Fibroblast of the aortic adventitia (primary cell): ENCODE measurements around the gene RASSF4. TPM values are rescaled to one million over a fixed set of nuclear protein-coding genes. Genes with fewer than 3 reads are reported as not detected.

ENCODE experiments used
- DNase-seq: peaks from one replicate; pipeline ENCODE4 v3.0.0-alpha.2; 2010; ENCODE audit warnings: low read depth
- H3K4me3 ChIP-seq: 2 replicates; pipeline ENCODE4 v1.5.1; 2011; ENCODE audit warnings: low read depth, mild to moderate bottlenecking, control low read depth, low read length, moderate library complexity
- total RNA-seq: library from RNA; depleted of rRNA; stranded (reverse); fragments of >200 nt; gene quantifications from 2 replicates; pipeline ENCODE4 v1.2.3, GENCODE V29; 2012; ENCODE audit warnings: low replicate concordance
- TF ChIP-seq, protein P1 (sequence below): IDR thresholded peaks from 2 replicates; pipeline ENCODE4 v1.5.1; 2011; ENCODE audit warnings: mild to moderate bottlenecking, low read length, control low read depth, inconsistent platforms; ENCODE audit not compliant: insufficient read depth

Gene RASSF4
- total RNA-seq, 1 donor, result 3.8 TPM

GRCh38 chr10:44980309-44981171, 20.9 kb downstream of the RASSF4 start:
- TF ChIP-seq, protein P1, sequence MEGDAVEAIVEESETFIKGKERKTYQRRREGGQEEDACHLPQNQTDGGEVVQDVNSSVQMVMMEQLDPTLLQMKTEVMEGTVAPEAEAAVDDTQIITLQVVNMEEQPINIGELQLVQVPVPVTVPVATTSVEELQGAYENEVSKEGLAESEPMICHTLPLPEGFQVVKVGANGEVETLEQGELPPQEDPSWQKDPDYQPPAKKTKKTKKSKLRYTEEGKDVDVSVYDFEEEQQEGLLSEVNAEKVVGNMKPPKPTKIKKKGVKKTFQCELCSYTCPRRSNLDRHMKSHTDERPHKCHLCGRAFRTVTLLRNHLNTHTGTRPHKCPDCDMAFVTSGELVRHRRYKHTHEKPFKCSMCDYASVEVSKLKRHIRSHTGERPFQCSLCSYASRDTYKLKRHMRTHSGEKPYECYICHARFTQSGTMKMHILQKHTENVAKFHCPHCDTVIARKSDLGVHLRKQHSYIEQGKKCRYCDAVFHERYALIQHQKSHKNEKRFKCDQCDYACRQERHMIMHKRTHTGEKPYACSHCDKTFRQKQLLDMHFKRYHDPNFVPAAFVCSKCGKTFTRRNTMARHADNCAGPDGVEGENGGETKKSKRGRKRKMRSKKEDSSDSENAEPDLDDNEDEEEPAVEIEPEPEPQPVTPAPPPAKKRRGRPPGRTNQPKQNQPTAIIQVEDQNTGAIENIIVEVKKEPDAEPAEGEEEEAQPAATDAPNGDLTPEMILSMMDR, result no peak
- no peak for DNase-seq
- H3K4me3 ChIP-seq, result no peak overlapping the region

GRCh38 chr10:44981172-44982113, 21.8 kb downstream of the RASSF4 start:
- TF ChIP-seq, protein P1, result no peak
- peak; percentile 90 for DNase-seq
- H3K4me3 ChIP-seq, result no peak overlapping the region

DNA sequence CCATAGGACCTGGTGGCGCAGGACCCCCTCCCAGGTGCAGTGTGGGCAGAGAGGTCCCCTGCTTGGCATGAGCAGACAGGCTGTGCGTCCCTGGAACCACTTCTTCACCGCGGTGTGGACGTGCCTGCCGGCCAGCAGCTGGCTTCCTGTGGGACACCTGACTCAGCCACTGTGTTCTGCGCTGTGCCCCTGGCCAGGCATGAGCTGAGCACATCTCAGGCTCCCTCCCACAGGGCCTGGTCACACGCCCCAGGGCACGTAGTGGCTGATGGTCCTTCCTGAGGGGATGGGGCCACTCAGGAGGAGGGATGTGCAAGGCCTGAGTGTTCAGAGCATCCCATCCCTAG, 22.5 kb downstream of the RASSF4 start:
- TF ChIP-seq, protein P1, result no peak
- no peak for DNase-seq
- H3K4me3 ChIP-seq, result no peak overlapping the region

GRCh38 chr10:44982496-44982895, 22.9 kb downstream of the RASSF4 start:
- no peak overlapping the region for H3K4me3 ChIP-seq
- no peak for DNase-seq
- TF ChIP-seq, protein P1, result no peak

GRCh38 chr10:44983066-44983894, 23.7 kb downstream of the RASSF4 start:
- TF ChIP-seq, protein P1, result no peak
- no peak overlapping the region for H3K4me3 ChIP-seq
- DNase-seq, result no peak

- no peak overlapping the region for H3K4me3 ChIP-seq
- TF ChIP-seq, protein P1, result no peak
- DNase-seq, result no peak
Observed at GRCh38 chr10:44983895-44984278, 24.3 kb downstream of the RASSF4 start.
